HepG2 (cell line): ENCODE data around the gene RPTOR. TPM values are rescaled to one million over a fixed set of nuclear protein-coding genes. Genes with fewer than 3 reads are reported as not detected.

Experiments
- ARNT ChIP-seq: fragments of 450-650 bp; IDR thresholded peaks from 2 replicates; pipeline ENCODE4 v1.6.1; 2017
- DNMT1 ChIP-seq: sonication (generic); formaldehyde crosslinking; IDR thresholded peaks from 2 replicates; pipeline ENCODE4 v1.5.1; 2020; ENCODE audit warnings: mild to moderate bottlenecking, missing genetic modification reagents
- ELF1 ChIP-seq: sonication (generic); formaldehyde crosslinking; IDR thresholded peaks from 2 replicates; pipeline ENCODE4 v1.4.0; 2020; ENCODE audit warnings: missing genetic modification reagents
- FOXK2 ChIP-seq: fragments of 450-650 bp; IDR thresholded peaks from 2 replicates; pipeline ENCODE4 v1.6.1; 2016
- GATAD2A ChIP-seq: IDR thresholded peaks from 2 replicates; pipeline ENCODE4 v1.6.1; 2016
- PITX1 ChIP-seq: sonication (generic); formaldehyde crosslinking; IDR thresholded peaks from 2 replicates; pipeline ENCODE4 v1.5.1; 2020; ENCODE audit warnings: mild to moderate bottlenecking, missing genetic modification reagents
- PREB ChIP-seq: sonication (generic); formaldehyde crosslinking; IDR thresholded peaks from 2 replicates; pipeline ENCODE4 v1.4.0; 2020; ENCODE audit warnings: missing genetic modification reagents
- RFX5 ChIP-seq: IDR thresholded peaks from 2 replicates; pipeline ENCODE4 v1.6.1; 2011; ENCODE audit warnings: low read depth, low read length, improper control_type of control experiment
- SRSF1 ChIP-seq: fragments of 200-400 bp; formaldehyde crosslinking; optimal IDR thresholded peaks from 2 replicates; pipeline ENCODE3; 2017; ENCODE audit warnings: mild to moderate bottlenecking, low read depth, low read length, moderate library complexity
- ZC3H4 ChIP-seq: sonication (generic); formaldehyde crosslinking; IDR thresholded peaks from 2 replicates; pipeline ENCODE4 v1.4.0; 2020; ENCODE audit warnings: missing genetic modification reagents, borderline replicate concordance
- ZFY ChIP-seq: sonication (generic); formaldehyde crosslinking; IDR thresholded peaks from 2 replicates; pipeline ENCODE4 v1.4.0; 2020; ENCODE audit warnings: missing genetic modification reagents
- ZNF382 ChIP-seq: sonication (generic); formaldehyde crosslinking; IDR thresholded peaks from 2 replicates; pipeline ENCODE4 v1.5.0; 2020; ENCODE audit warnings: missing genetic modification reagents, mild to moderate bottlenecking, borderline replicate concordance
- ZNF646 ChIP-seq: sonication (generic); formaldehyde crosslinking; IDR thresholded peaks from 2 replicates; pipeline ENCODE4 v1.9.0; 2021; ENCODE audit warnings: mild to moderate bottlenecking, missing genetic modification reagents
- ZNF770 ChIP-seq: sonication (generic); formaldehyde crosslinking; IDR thresholded peaks from 2 replicates; pipeline ENCODE4 v1.5.0; 2020; ENCODE audit warnings: mild to moderate bottlenecking, missing genetic modification reagents
- ZNF790 ChIP-seq: sonication (generic); formaldehyde crosslinking; IDR thresholded peaks from 2 replicates; pipeline ENCODE4 v1.8.0; 2022; ENCODE audit warnings: missing genetic modification reagents, mild to moderate bottlenecking, borderline replicate concordance
- polyA plus RNA-seq, 8 experiments: library from polyadenylated mRNA; depleted of rRNA in 3 of 8; stranded (reverse) in 7 of 8; unstranded in 1 of 8; fragments of >200 nt; fragmentation: Illumina TruSeq in 4 of 8; extraction: Trizol in 4 of 8; gene quantifications; 2 replicates each; pipeline versions ENCODE4 v1.2.1 to v1.2.3, GENCODE V29; 2011 to 2016; ENCODE audit warnings: low read depth in 4 of 8, missing spikeins in 1 of 8, mixed read lengths in 1 of 8; ENCODE audit not compliant: insufficient read depth in 1 of 8
- total RNA-seq, 5 experiments: library from RNA; depleted of rRNA; stranded (reverse); fragments of >200 nt; fragmentation: Illumina TruSeq; extraction: Trizol; gene quantifications; 2 replicates each; pipeline ENCODE4 v1.2.3, GENCODE V29; 2016; ENCODE audit warnings: low read depth in 1 of 5
- TF ChIP-seq, protein P1 (sequence below): sonication (generic); formaldehyde crosslinking; IDR thresholded peaks from 2 replicates; pipeline ENCODE4 v1.8.1; 2023; ENCODE audit warnings: mild to moderate bottlenecking, missing genetic modification reagents

The RPTOR gene
- total and polyA plus RNA-seq, 2 of the 13 experiments (the other 11 are each of a cell fraction or from before 2014, with no cell fraction given): 6.6 to 25.3 TPM

GRCh38 chr17:80694992-80695912 lies 150.6 kb downstream of the RPTOR start (continued):
- TF ChIP-seq SRSF1 (no peak), ZNF790 (CRISPR knock-in tag) (no peak), PREB (no peak), ELF1 (CRISPR knock-in tag) (no peak), ARNT (no peak), FOXK2 (no peak), ZNF382 (CRISPR knock-in tag) (no peak), DNMT1 (CRISPR knock-in tag) (no peak), ZFY (CRISPR knock-in tag) (no peak), RFX5 (no peak), ZNF646 (CRISPR knock-in tag) (no peak), ZC3H4 (CRISPR knock-in tag) (no peak), ZNF770 (CRISPR knock-in tag) (no peak), PITX1 (no peak), GATAD2A (CRISPR knock-in tag) (peak; percentile 52)
- TF ChIP-seq, protein P1, sequence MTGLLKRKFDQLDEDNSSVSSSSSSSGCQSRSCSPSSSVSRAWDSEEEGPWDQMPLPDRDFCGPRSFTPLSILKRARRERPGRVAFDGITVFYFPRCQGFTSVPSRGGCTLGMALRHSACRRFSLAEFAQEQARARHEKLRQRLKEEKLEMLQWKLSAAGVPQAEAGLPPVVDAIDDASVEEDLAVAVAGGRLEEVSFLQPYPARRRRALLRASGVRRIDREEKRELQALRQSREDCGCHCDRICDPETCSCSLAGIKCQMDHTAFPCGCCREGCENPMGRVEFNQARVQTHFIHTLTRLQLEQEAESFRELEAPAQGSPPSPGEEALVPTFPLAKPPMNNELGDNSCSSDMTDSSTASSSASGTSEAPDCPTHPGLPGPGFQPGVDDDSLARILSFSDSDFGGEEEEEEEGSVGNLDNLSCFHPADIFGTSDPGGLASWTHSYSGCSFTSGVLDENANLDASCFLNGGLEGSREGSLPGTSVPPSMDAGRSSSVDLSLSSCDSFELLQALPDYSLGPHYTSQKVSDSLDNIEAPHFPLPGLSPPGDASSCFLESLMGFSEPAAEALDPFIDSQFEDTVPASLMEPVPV (CRISPR knock-in tag): no peak
